ENCODE data around the gene TRIM13.
"Not testable (repeated sequence)": the region's sequence is repeated elsewhere in the genome, so short reads cannot be mapped to it uniquely, and the experiment has no call there.

The TRIM13 gene

GRCh38 chr13:49997955-49998354, 1.1 kb downstream of the TRIM13 start:
- DNase-seq: no peak

GRCh38 chr13:49998714-49999624, 2.1 kb downstream of the TRIM13 start:
- DNase-seq: peak in 1 of 2 donors; percentile 16

- no peak for DNase-seq
Observed at GRCh38 chr13:50001287-50001686, 4.4 kb downstream of the TRIM13 start.

GRCh38 chr13:50006426-50007135, 9.7 kb downstream of the TRIM13 start:
- no peak for DNase-seq

- DNase-seq: no peak
Observed at GRCh38 chr13:50011461-50011860, 14.6 kb downstream of the TRIM13 start.

- no peak for DNase-seq
Observed at GRCh38 chr13:50012396-50013169, 15.7 kb downstream of the TRIM13 start.

- no peak for DNase-seq
Observed at GRCh38 chr13:50014386-50014785, 17.5 kb downstream of the TRIM13 start.

GRCh38 chr13:50015258-50015657, 18.4 kb downstream of the TRIM13 start, which contains the start of gene KCNRG:
TSS of gene KCNRG (plus strand) at chr13:50015444. CDS start at chr13:50015494, 50 bp downstream.
- DNase-seq: no peak

- DNase-seq: no peak
Observed at GRCh38 chr13:50015750-50016149, 18.9 kb downstream of the TRIM13 start.

- no peak for DNase-seq
Observed at GRCh38 chr13:50016444-50016843, 19.6 kb downstream of the TRIM13 start.

GRCh38 chr13:50017819-50018218, 21.0 kb downstream of the TRIM13 start:
- DNase-seq: no peak

- DNase-seq: no peak
Observed at GRCh38 chr13:50025436-50025835, 28.6 kb downstream of the TRIM13 start.

GRCh38 chr13:50026788-50027473, 30.1 kb downstream of the TRIM13 start:
- DNase-seq: no peak

GRCh38 chr13:50030315-50030714, 33.5 kb downstream of the TRIM13 start:
- no peak for DNase-seq

GRCh38 chr13:50033725-50034124, 36.9 kb downstream of the TRIM13 start:
- DNase-seq: no peak

- no peak for DNase-seq
Observed at GRCh38 chr13:50037788-50038187, 40.9 kb downstream of the TRIM13 start.

GRCh38 chr13:50038266-50038665, 41.4 kb downstream of the TRIM13 start:
- no peak for DNase-seq

GRCh38 chr13:50052478-50052877, 55.6 kb downstream of the TRIM13 start:
- DNase-seq: no peak

GRCh38 chr13:50053844-50054243, 57.0 kb downstream of the TRIM13 start:
- DNase-seq: no peak

- no peak for DNase-seq
Observed at GRCh38 chr13:50055454-50055853, 58.6 kb downstream of the TRIM13 start.

GRCh38 chr13:50060718-50061117, 63.9 kb downstream of the TRIM13 start:
- no peak for DNase-seq

GRCh38 chr13:50062336-50062735, 65.5 kb downstream of the TRIM13 start:
- DNase-seq: not testable (repeated sequence)

GRCh38 chr13:50065712-50066111, 68.9 kb downstream of the TRIM13 start:
- DNase-seq: no peak
